OCI-LY7 (cell line): Measurements from ENCODE around the gene SMTN.
"Not testable (repeated sequence)": the region's sequence is repeated elsewhere in the genome, so short reads cannot be mapped to it uniquely, and the experiment has no call there.

Experiments
- CTCF ChIP-seq: fragments of 200-600 bp; sonication (generic); conservative IDR thresholded peaks from 2 replicates; pipeline ENCODE4 v1.5.1; 2014; ENCODE audit warnings: mild to moderate bottlenecking, antibody characterized with exemption, low read length, moderate library complexity, mixed read lengths
- EZH2phosphoT487 ChIP-seq: fragments of 200-600 bp; sonication (generic); IDR thresholded peaks from 2 replicates; pipeline ENCODE4 v1.6.1; 2018; ENCODE audit warnings: low read depth, borderline replicate concordance, mild to moderate bottlenecking, mixed run types, antibody characterized with exemption, low read length, moderate library complexity, mixed read lengths

GRCh38 chr22:31078389-31078788 lies 2.7 kb upstream of the SMTN start:
- not testable (repeated sequence) for TF ChIP-seq CTCF, EZH2phosphoT487
